HUES48 (cell line): ENCODE measurements around the gene PROX1.

ENCODE experiments used
- H3K27ac ChIP-seq: one replicate; pipeline ENCODE4 v1.7.0; 2013; ENCODE audit warnings: low read depth, low read length, inconsistent platforms
- H3K27me3 ChIP-seq: 2 replicates; pipeline ENCODE4 v1.6.1; 2013; ENCODE audit warnings: mild to moderate bottlenecking, low read length; ENCODE audit not compliant: control insufficient read depth, insufficient read depth
- H3K36me3 ChIP-seq: 2 replicates; pipeline ENCODE4 v1.6.1; 2013; ENCODE audit warnings: low read length; ENCODE audit not compliant: control insufficient read depth, insufficient read depth
- H3K4me1 ChIP-seq: 2 replicates; pipeline ENCODE4 v1.6.1; 2013; ENCODE audit warnings: mild to moderate bottlenecking, low read length; ENCODE audit not compliant: control insufficient read depth, insufficient read depth
- H3K4me3 ChIP-seq: 2 replicates; pipeline ENCODE4 v1.5.1; 2013; ENCODE audit warnings: mild to moderate bottlenecking, low read depth, low read length
- H3K9ac ChIP-seq: 2 replicates; pipeline ENCODE4 v1.6.1; 2013; ENCODE audit warnings: mild to moderate bottlenecking, low read depth, low read length, moderate library complexity
- H3K9me3 ChIP-seq: 2 replicates; pipeline ENCODE4 v1.6.1; 2013; ENCODE audit warnings: low read length; ENCODE audit not compliant: control insufficient read depth, insufficient read depth

PROX1 gene

DNA sequence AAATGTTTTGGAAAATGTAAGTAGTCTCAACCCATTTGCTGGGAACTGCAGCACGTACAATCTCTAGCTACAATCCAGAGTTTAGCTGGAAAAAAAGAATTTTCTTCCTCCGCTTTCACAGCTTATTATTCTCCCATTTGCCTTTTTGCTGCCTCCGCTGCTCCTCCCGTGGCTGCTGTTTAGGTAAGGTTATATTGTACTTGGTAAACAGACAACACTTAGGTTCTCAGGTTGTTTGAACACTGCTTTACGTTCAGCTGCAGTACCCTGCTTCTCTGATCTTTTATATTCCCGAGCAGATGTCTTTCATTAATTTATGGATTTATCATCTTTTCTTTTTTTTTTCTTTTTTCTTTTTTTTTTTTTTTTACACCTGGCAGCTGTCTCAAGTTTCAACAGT is 14.3 kb downstream of the PROX1 start:
- no peaks in the 10 kb centered on the region for H3K27me3 ChIP-seq
- H3K9ac ChIP-seq: no peak overlapping the region
- no peak overlapping the region for H3K4me3 ChIP-seq
- peaks cover 9% of the 10 kb centered on the region; the same call in 1 of the 2 replicates for H3K4me1 ChIP-seq
- no peaks in the 10 kb centered on the region for H3K36me3 ChIP-seq
- H3K27ac ChIP-seq: no peak overlapping the region
- H3K9me3 ChIP-seq: no peaks in the 10 kb centered on the region

- Histone ChIP-seq H3K36me3 (no peaks in the 10 kb centered on the region), H3K9me3 (no peaks in the 10 kb centered on the region), H3K4me1 (peaks cover 9% of the 10 kb centered on the region; the same call in 1 of the 2 replicates), H3K27me3 (no peaks in the 10 kb centered on the region), H3K27ac (no peak overlapping the region), H3K4me3 (no peak overlapping the region), H3K9ac (no peak overlapping the region)
Measured at GRCh38 chr1:214002472-214002871, 14.7 kb downstream of the PROX1 start.

- H3K27ac ChIP-seq: no peak overlapping the region
- H3K9ac ChIP-seq: no peak overlapping the region
- no peaks in the 10 kb centered on the region for H3K36me3 ChIP-seq
- H3K9me3 ChIP-seq: no peaks in the 10 kb centered on the region
- no peaks in the 10 kb centered on the region for H3K27me3 ChIP-seq
- no peak overlapping the region for H3K4me3 ChIP-seq
- H3K4me1 ChIP-seq: peaks cover 9% of the 10 kb centered on the region; the same call in 1 of the 2 replicates
Measured at GRCh38 chr1:214003233-214003632, 15.5 kb downstream of the PROX1 start.

DNA sequence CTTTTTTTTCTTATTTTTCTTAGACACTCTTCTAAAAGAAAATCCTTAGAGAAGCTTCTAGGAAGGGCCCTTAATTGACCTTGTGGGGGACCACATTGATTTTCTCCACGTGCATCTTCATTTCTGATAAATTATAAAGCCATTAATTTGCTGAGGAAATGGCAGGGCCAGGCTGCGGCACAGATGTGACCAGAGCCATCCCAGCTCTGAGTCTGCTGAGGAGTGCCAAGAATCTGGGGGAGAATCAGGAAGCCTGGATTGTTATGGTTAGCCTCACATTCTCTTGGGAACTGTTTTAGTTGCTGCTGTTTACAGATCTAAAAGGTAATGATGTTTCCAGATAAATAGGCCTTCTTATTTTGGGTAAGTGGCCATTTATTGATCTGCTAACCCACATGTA is 16.2 kb downstream of the PROX1 start:
- H3K27me3 ChIP-seq: no peaks in the 10 kb centered on the region
- H3K4me1 ChIP-seq: peaks cover 9% of the 10 kb centered on the region; the same call in 1 of the 2 replicates
- no peaks in the 10 kb centered on the region for H3K36me3 ChIP-seq
- H3K9ac ChIP-seq: no peak overlapping the region
- H3K4me3 ChIP-seq: no peak overlapping the region
- H3K27ac ChIP-seq: no peak overlapping the region
- H3K9me3 ChIP-seq: no peaks in the 10 kb centered on the region

DNA sequence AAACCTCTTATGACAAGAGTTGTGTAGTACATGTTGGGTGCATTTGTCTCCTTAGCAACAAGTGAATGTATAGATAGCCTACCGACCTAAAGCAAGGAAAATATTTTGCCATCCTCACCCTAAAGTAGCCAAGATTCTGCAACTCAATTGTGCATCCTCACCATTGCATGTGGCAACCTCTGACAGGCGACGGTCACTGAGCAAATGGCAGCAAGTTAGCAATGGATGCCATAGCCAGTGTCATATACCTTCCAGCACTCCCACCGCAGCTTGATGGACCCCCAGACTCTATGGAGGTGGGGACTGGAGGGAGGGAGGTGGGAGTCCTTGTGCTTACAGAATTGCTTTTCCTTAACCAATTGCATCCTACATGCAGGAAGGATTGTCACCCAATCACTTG is 17.0 kb downstream of the PROX1 start:
- peaks cover 9% of the 10 kb centered on the region; the same call in 1 of the 2 replicates for H3K4me1 ChIP-seq
- no peaks in the 10 kb centered on the region for H3K9me3 ChIP-seq
- H3K27me3 ChIP-seq: no peaks in the 10 kb centered on the region
- H3K4me3 ChIP-seq: no peak overlapping the region
- no peak overlapping the region for H3K27ac ChIP-seq
- no peaks in the 10 kb centered on the region for H3K36me3 ChIP-seq
- no peak overlapping the region for H3K9ac ChIP-seq

DNA sequence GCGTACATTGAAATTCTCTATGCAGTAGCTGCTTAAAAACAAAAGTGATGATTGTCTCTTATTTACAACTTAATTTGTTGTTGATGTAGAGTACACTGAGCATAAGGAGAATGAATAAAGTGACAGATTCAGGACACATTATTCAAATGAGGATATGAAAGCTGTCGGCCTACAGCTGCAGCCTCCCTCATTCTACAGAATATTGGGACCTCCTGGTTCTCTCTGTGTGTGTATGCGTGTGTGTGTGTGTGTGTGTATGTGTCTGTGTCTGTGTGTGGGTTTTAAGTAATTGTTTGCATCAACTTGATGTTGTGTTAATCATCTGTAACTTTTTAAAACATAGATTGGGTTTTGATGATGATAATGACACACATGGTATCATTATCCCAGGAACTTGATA is 17.9 kb downstream of the PROX1 start:
- no peaks in the 10 kb centered on the region for H3K36me3 ChIP-seq
- peaks cover 9% of the 10 kb centered on the region; the same call in 1 of the 2 replicates for H3K4me1 ChIP-seq
- H3K9ac ChIP-seq: no peak overlapping the region
- no peaks in the 10 kb centered on the region for H3K27me3 ChIP-seq
- no peak overlapping the region for H3K4me3 ChIP-seq
- H3K9me3 ChIP-seq: no peaks in the 10 kb centered on the region
- no peak overlapping the region for H3K27ac ChIP-seq

GRCh38 chr1:214006845-214007244 is 19.1 kb downstream of the PROX1 start:
- H3K9me3 ChIP-seq: no peaks in the 10 kb centered on the region
- no peaks in the 10 kb centered on the region for H3K27me3 ChIP-seq
- no peak overlapping the region for H3K9ac ChIP-seq
- no peak overlapping the region for H3K27ac ChIP-seq
- peaks cover 3% of the 10 kb centered on the region; the same call in 1 of the 2 replicates for H3K4me1 ChIP-seq
- no peak overlapping the region for H3K4me3 ChIP-seq
- H3K36me3 ChIP-seq: no peaks in the 10 kb centered on the region

GRCh38 chr1:214008347-214008746 is 20.6 kb downstream of the PROX1 start:
- Histone ChIP-seq H3K4me1 (no peaks in the 10 kb centered on the region), H3K4me3 (no peak overlapping the region), H3K9me3 (no peaks in the 10 kb centered on the region), H3K36me3 (no peaks in the 10 kb centered on the region), H3K27ac (no peak overlapping the region), H3K27me3 (no peaks in the 10 kb centered on the region), H3K9ac (no peak overlapping the region)

GRCh38 chr1:214008791-214009422 is 21.1 kb downstream of the PROX1 start:
- no peak overlapping the region for H3K9ac ChIP-seq
- no peaks in the 10 kb centered on the region for H3K27me3 ChIP-seq
- H3K27ac ChIP-seq: no peak overlapping the region
- H3K4me3 ChIP-seq: no peak overlapping the region
- no peaks in the 10 kb centered on the region for H3K4me1 ChIP-seq
- no peaks in the 10 kb centered on the region for H3K36me3 ChIP-seq
- no peaks in the 10 kb centered on the region for H3K9me3 ChIP-seq

DNA sequence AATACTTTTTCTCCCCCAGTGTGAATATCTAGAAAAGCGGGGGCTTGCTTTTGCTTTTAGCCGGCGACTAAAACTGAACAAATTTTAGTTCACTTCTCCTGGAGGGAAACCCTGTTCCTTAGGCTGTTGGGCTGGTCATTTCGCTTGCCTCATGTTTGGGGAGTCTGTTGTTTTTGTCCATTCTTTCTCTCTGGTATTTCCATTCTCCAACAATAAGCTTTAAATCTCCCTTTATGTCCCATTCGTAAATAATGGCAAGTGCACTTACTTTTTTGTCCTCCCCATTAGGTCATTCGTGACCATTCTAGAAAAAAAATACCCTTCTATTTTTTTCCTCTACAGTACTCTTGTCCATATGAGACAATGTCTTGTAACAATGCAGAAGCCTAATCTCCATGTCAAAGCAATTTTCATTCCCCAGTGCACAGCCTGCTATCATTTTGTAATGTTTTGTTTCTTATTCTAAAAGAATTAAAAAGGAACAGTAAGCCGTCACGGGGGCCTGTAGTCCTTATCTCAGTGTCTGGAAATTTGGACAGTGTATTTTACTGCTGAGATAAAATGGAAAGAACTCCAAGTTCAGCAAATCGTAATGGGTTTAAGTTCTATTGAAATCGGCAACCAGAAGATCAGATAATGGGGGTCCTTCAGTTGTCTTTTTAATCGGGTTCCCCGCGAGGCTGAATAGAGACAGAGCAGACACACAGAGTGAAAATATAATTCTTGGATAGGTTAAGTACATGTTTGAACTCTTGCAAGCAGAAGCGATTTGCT is 21.8 kb downstream of the PROX1 start:
- Histone ChIP-seq H3K4me1 (no peaks in the 10 kb centered on the region), H3K36me3 (no peaks in the 10 kb centered on the region), H3K9ac (no peak overlapping the region), H3K27me3 (no peaks in the 10 kb centered on the region), H3K9me3 (no peaks in the 10 kb centered on the region), H3K4me3 (no peak overlapping the region), H3K27ac (no peak overlapping the region)

- H3K4me1 ChIP-seq: no peaks in the 10 kb centered on the region
- H3K9me3 ChIP-seq: no peaks in the 10 kb centered on the region
- H3K27ac ChIP-seq: no peak overlapping the region
- no peak overlapping the region for H3K9ac ChIP-seq
- no peak overlapping the region for H3K4me3 ChIP-seq
- H3K36me3 ChIP-seq: no peaks in the 10 kb centered on the region
- H3K27me3 ChIP-seq: no peaks in the 10 kb centered on the region
Measured at GRCh38 chr1:214010197-214010573, 22.4 kb downstream of the PROX1 start.
